GM23338 (cell line): ENCODE data around the gene ZNF174. TPM values are rescaled to one million over a fixed set of nuclear protein-coding genes. Genes with fewer than 3 reads are reported as not detected.

Experiments used
- ATAC-seq: fragments of 200-7000 bp; cut with Tn5 transposase; 3 replicates; pipeline ENCODE4 v1.9.1; 2020
- DNase-seq: peaks from one replicate; pipeline ENCODE4 v3.0.0-alpha.2; 2015; ENCODE audit warnings: low spot score
- H2AFZ ChIP-seq: fragments of 200-600 bp; sonication (generic); 2 replicates; pipeline ENCODE4 v1.8.0; 2016; ENCODE audit warnings: antibody characterized with exemption, mild to moderate bottlenecking, moderate library complexity
- H3F3A ChIP-seq: fragments of 200-600 bp; sonication (generic); replicated peaks from 2 replicates; pipeline ENCODE4 v1.8.0; 2017; ENCODE audit warnings: antibody characterized with exemption, mixed run types, low read depth
- H3K27ac ChIP-seq: fragments of 200-600 bp; sonication (generic); 2 replicates; pipeline ENCODE4 v1.6.1; 2016; ENCODE audit warnings: low read depth
- H3K27me3 ChIP-seq: fragments of 200-600 bp; sonication (generic); 2 replicates; pipeline ENCODE4 v1.8.0; 2016; ENCODE audit warnings: mild to moderate bottlenecking, mixed run types, moderate library complexity; ENCODE audit not compliant: insufficient read depth
- H3K36me3 ChIP-seq: fragments of 200-600 bp; sonication (generic); 2 replicates; pipeline ENCODE4 v1.8.0; 2016; ENCODE audit warnings: mild to moderate bottlenecking; ENCODE audit not compliant: insufficient read depth
- H3K4me1 ChIP-seq: fragments of 200-600 bp; sonication (generic); 2 replicates; pipeline ENCODE4 v1.8.0; 2016; ENCODE audit warnings: mild to moderate bottlenecking, moderate library complexity; ENCODE audit not compliant: insufficient read depth
- H3K4me2 ChIP-seq: fragments of 200-600 bp; sonication (generic); 2 replicates; pipeline ENCODE4 v1.7.1; 2017; ENCODE audit warnings: mixed run types
- H3K4me3 ChIP-seq: fragments of 200-600 bp; sonication (generic); 2 replicates; pipeline ENCODE4 v1.6.1; 2016; ENCODE audit warnings: mixed run types
- H3K79me2 ChIP-seq: fragments of 200-600 bp; sonication (generic); replicated peaks from 2 replicates; pipeline ENCODE4 v1.8.0; 2017; ENCODE audit warnings: mild to moderate bottlenecking; ENCODE audit not compliant: insufficient read depth
- H3K9me2 ChIP-seq: fragments of 200-600 bp; sonication (generic); 2 replicates; pipeline ENCODE4 v1.8.0; 2017; ENCODE audit not compliant: insufficient read depth
- H4K20me1 ChIP-seq: fragments of 200-600 bp; sonication (generic); replicated peaks from 2 replicates; pipeline ENCODE4 v1.8.0; 2017; ENCODE audit warnings: mild to moderate bottlenecking; ENCODE audit not compliant: insufficient read depth
- H3K27ac Mint-ChIP-seq: 2 replicates; pipeline ENCODE4 v1.8.0; 2020; ENCODE audit warnings: inconsistent platforms, mild to moderate bottlenecking, moderate library complexity, mixed read lengths
- H3K27me3 Mint-ChIP-seq: 3 replicates; pipeline ENCODE4 v1.8.0; 2022; ENCODE audit warnings: low read depth, mild to moderate bottlenecking, moderate library complexity, mixed read lengths, inconsistent platforms; ENCODE audit not compliant: insufficient read depth, poor library complexity
- H3K36me3 Mint-ChIP-seq: 3 replicates; pipeline ENCODE4 v1.8.0; 2021; ENCODE audit warnings: low read depth, mild to moderate bottlenecking, inconsistent platforms, moderate library complexity, mixed read lengths
- H3K4me1 Mint-ChIP-seq: 3 replicates; pipeline ENCODE4 v1.8.0; 2020; ENCODE audit warnings: mild to moderate bottlenecking, inconsistent platforms, mixed read lengths
- H3K4me3 Mint-ChIP-seq: 3 replicates; pipeline ENCODE4 v1.8.0; 2021; ENCODE audit warnings: moderate library complexity, mild to moderate bottlenecking, inconsistent platforms, mixed read lengths
- H3K9me3 Mint-ChIP-seq: 3 replicates; pipeline ENCODE4 v1.8.0; 2020; ENCODE audit warnings: moderate library complexity, mild to moderate bottlenecking, inconsistent platforms, mixed read lengths
- CREB1 ChIP-seq: fragments of 250-450 bp; sonication (Bioruptor Pico); IDR thresholded peaks from 2 replicates; pipeline ENCODE4 v1.5.0; 2020; ENCODE audit warnings: low read depth, mild to moderate bottlenecking, moderate library complexity
- CTCF ChIP-seq, 2 experiments: fragments of 200-600 bp in 1 of 2; sonication (generic) in 1 of 2; conservative IDR thresholded peaks; 2 replicates each; pipeline versions ENCODE4 v1.5.1 to v1.6.1; 2016 to 2017; ENCODE audit warnings: antibody characterized with exemption in 2 of 2, low read depth in 2 of 2, mild to moderate bottlenecking in 2 of 2, moderate library complexity in 1 of 2
- ETS1 ChIP-seq: IDR thresholded peaks from 2 replicates; pipeline ENCODE4 v1.6.1; 2016; ENCODE audit warnings: antibody characterized with exemption
- EZH2 ChIP-seq: fragments of 200-600 bp; sonication (generic); IDR thresholded peaks from one replicate; pipeline ENCODE4 v1.8.0; 2017; ENCODE audit warnings: antibody characterized with exemption, mild to moderate bottlenecking, low read depth; ENCODE audit not compliant: unreplicated experiment
- EZH2phosphoT487 ChIP-seq: fragments of 200-600 bp; sonication (generic); IDR thresholded peaks from one replicate; pipeline ENCODE4 v1.8.1; 2018; ENCODE audit warnings: antibody characterized with exemption; ENCODE audit not compliant: unreplicated experiment
- JUNB ChIP-seq: IDR thresholded peaks from one replicate; pipeline ENCODE4 v1.6.1; 2016; ENCODE audit warnings: antibody characterized with exemption; ENCODE audit not compliant: unreplicated experiment
- NANOG ChIP-seq: IDR thresholded peaks from 2 replicates; pipeline ENCODE4 v1.6.1; 2016; ENCODE audit warnings: antibody characterized with exemption, borderline replicate concordance
- POLR2AphosphoS5 ChIP-seq: IDR thresholded peaks from 2 replicates; pipeline ENCODE4 v1.6.1; 2016; ENCODE audit warnings: antibody characterized with exemption, low read depth
- REST ChIP-seq: IDR thresholded peaks from one replicate; pipeline ENCODE4 v1.6.1; 2018; ENCODE audit warnings: antibody characterized with exemption; ENCODE audit not compliant: unreplicated experiment
- STAT1 ChIP-seq: IDR thresholded peaks from one replicate; pipeline ENCODE4 v1.6.1; 2016; ENCODE audit warnings: antibody characterized with exemption; ENCODE audit not compliant: unreplicated experiment
- ZNF114 ChIP-seq: fragments of 250-450 bp; sonication (Bioruptor Pico); IDR thresholded peaks from 2 replicates; pipeline ENCODE4 v1.5.0; 2020; ENCODE audit warnings: mild to moderate bottlenecking, moderate library complexity
- ZNF331 ChIP-seq: fragments of 250-450 bp; sonication (Bioruptor Pico); IDR thresholded peaks from 2 replicates; pipeline ENCODE4 v1.5.0; 2020; ENCODE audit warnings: low read depth, mild to moderate bottlenecking, moderate library complexity
- ZNF462 ChIP-seq: fragments of 250-450 bp; sonication (Bioruptor Pico); IDR thresholded peaks from 2 replicates; pipeline ENCODE4 v1.5.0; 2020; ENCODE audit warnings: mild to moderate bottlenecking, moderate library complexity
- polyA plus RNA-seq: library from polyadenylated mRNA; unstranded; fragments of >200 nt; fragmentation: Nextera tagmentation; extraction: Ambion mirVana; gene quantifications from 2 replicates; pipeline ENCODE4 v1.2.1, GENCODE V29; 2016
- total RNA-seq: library from RNA; depleted of rRNA; stranded (reverse); fragments of >200 nt; shearing (Covaris generic); gene quantifications from 2 replicates; pipeline ENCODE4 v1.2.3, GENCODE V29; 2014

ZNF174 gene
- total and polyA plus RNA-seq, 2 experiments from 2014 or later: 9.0 to 13.2 TPM

GRCh38 chr16:3375680-3376079 is 25.3 kb upstream of the ZNF174 start:
- DNase-seq (no peak), ATAC-seq (no peak)
- Histone ChIP-seq H3K79me2 (no peaks in the 10 kb centered on the region), H3F3A (no peaks in the 10 kb centered on the region), H3K27ac (no peak overlapping the region), H3K36me3 (no peaks in the 10 kb centered on the region; the same call in 1 of the 2 replicates), H3K4me1 (no peaks in the 10 kb centered on the region), H3K27me3 (no peaks in the 10 kb centered on the region), H2AFZ (no peak overlapping the region), H4K20me1 (no peaks in the 10 kb centered on the region), H3K4me2 (no peak overlapping the region), H3K4me3 (no peak overlapping the region), H3K9me2 (no peaks in the 10 kb centered on the region)
- H3K4me3 Mint-ChIP-seq: no peak overlapping the region
- peaks cover 19% of the 10 kb centered on the region for H3K27me3 Mint-ChIP-seq
- H3K9me3 Mint-ChIP-seq: peaks cover 74% of the 10 kb centered on the region
- TF ChIP-seq ETS1 (no peak), REST (no peak), EZH2 (no peak), NANOG (no peak), ZNF331 (CRISPR knock-in tag) (no peak), CREB1 (CRISPR knock-in tag) (no peak), STAT1 (no peak), ZNF114 (CRISPR knock-in tag) (no peak), CTCF (conservative IDR thresholded peaks at IDR 0.05; ENCODE audit: low read depth in 2 of 2) (no peak), ZNF462 (no peak), JUNB (no peak), POLR2AphosphoS5 (no peak), EZH2phosphoT487 (no peak)
- no peaks in the 10 kb centered on the region for H3K4me1 Mint-ChIP-seq
- H3K27ac Mint-ChIP-seq: no peak overlapping the region
- peaks cover 26% of the 10 kb centered on the region for H3K36me3 Mint-ChIP-seq
